ENCODE data around the gene UBAC1.

GRCh38 chr9:135955934-135956801 is 5.0 kb downstream of the UBAC1 start:
- TF ChIP-seq, protein P1, sequence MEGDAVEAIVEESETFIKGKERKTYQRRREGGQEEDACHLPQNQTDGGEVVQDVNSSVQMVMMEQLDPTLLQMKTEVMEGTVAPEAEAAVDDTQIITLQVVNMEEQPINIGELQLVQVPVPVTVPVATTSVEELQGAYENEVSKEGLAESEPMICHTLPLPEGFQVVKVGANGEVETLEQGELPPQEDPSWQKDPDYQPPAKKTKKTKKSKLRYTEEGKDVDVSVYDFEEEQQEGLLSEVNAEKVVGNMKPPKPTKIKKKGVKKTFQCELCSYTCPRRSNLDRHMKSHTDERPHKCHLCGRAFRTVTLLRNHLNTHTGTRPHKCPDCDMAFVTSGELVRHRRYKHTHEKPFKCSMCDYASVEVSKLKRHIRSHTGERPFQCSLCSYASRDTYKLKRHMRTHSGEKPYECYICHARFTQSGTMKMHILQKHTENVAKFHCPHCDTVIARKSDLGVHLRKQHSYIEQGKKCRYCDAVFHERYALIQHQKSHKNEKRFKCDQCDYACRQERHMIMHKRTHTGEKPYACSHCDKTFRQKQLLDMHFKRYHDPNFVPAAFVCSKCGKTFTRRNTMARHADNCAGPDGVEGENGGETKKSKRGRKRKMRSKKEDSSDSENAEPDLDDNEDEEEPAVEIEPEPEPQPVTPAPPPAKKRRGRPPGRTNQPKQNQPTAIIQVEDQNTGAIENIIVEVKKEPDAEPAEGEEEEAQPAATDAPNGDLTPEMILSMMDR (IDR thresholded peaks at IDR 0.05; ENCODE audit: poor library complexity) = no peak
- TF ChIP-seq EZH2phosphoT487 (IDR thresholded peaks at IDR 0.05; ENCODE audit: low read depth, severe bottlenecking, unreplicated experiment) (no peak), EZH2 (IDR thresholded peaks at IDR 0.05; ENCODE audit: borderline replicate concordance) (no peak)

All from hepatocyte (in vitro differentiated cells).